T-helper 1 cell treated with Interleukin-12 subunit alpha and Interleukin-12 subunit beta and Interleukin-4 antibody, amounts not matched to agents 30 μg/mL and 1 μg/mL, for 36 hours (primary cell): ENCODE results near the gene NEDD4L.
A peak's percentile ranks its signal among the peaks of the same experiment; 100 is the strongest.
"Not testable (repeated sequence)": the region's sequence is repeated elsewhere in the genome, so short reads cannot be mapped to it uniquely, and the experiment has no call there.

Experiments used
- H3K27ac Mint-ChIP-seq: one replicate; pipeline ENCODE4 v1.8.0; 2021; ENCODE audit warnings: mild to moderate bottlenecking, mixed read lengths
- H3K27me3 Mint-ChIP-seq: one replicate; pipeline ENCODE4 v1.8.0; 2021; ENCODE audit warnings: low read depth, mixed read lengths
- H3K36me3 Mint-ChIP-seq: one replicate; pipeline ENCODE4 v1.8.0; 2021; ENCODE audit warnings: low read depth, mixed read lengths
- H3K4me1 Mint-ChIP-seq: one replicate; pipeline ENCODE4 v1.8.0; 2021; ENCODE audit warnings: low read depth, mixed read lengths
- H3K4me3 Mint-ChIP-seq: one replicate; pipeline ENCODE4 v1.8.0; 2021; ENCODE audit warnings: mild to moderate bottlenecking, moderate library complexity, mixed read lengths
- H3K9me3 Mint-ChIP-seq: one replicate; pipeline ENCODE4 v1.8.0; 2021; ENCODE audit warnings: mixed read lengths

The NEDD4L gene

DNA sequence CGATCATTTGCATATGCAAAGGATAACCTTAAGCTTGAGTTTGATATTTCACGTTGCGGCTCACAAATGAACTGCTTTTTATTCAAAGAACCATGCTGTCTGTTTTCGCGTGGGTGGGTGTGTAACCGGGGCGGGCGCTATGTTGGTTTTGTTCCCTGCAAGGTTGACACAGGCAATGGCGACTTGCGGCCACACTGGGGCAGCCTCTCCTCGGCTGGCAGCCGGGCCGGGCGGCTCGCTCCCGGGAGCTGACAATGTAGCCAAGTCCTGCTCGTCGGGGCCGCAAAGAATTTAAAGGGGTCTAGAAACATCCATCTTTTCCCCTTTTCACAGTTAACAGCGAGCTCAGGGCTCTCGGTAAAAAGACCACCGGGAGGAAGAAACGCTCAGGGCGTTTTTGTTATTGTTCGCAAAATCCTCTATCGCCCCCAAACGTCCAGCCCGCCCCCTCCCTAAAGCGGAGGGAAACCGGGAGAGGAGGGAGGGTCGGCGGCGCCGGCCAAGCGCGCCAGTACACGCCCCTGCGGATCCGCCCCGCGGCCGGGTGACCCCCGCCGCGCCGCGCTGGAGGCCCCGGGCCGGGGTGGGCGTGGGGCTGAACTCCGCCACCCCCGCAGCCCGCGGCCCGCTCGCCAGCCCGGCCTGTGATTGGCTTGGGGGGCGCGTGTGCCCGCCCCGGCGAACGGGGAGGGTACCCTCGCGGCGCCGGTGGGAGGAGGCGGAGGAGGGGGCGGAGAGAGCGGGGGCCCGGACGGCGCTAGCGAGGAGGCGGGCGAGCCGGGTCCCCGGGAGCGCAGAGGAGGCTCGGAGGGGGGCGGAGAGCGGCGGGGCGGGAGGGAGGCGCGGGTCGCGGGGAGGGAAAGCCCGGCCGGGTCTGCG, at the start of gene NEDD4L:
Gene NEDD4L (plus strand): TSS at position 736 of the 879 bp plus-strand sequence. CDS start 435 bp downstream, outside the sequence.
- Mint-ChIP-seq H3K4me3 (peak within 1 kb of the TSS; percentile 86), H3K9me3 (no peaks in the 10 kb centered on the region), H3K4me1 (peaks cover 23% of the 10 kb centered on the region), H3K27ac (peak within 1 kb of the TSS; percentile 67), H3K36me3 (no peaks in the 10 kb centered on the region), H3K27me3 (peaks cover 61% of the 10 kb centered on the region)

DNA sequence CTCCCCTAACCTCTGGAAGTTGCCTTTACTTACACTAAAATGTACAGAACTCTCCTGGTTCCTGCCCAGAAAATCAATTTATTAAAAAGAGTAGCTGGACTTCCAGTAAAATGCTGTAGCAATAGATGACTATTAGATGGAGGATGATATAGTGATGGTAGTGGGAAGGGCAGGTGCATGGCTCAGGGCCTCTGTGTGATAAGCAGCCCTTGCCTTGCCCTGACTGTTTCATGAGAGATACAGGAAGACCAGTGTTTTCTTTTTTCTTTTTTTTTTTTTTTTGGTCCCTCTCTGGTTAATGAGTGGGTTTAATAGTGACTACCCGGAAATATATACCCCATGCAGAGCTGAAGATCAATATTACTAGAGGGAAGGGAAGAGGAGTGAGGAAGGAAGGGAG, 48.7 kb upstream of the NEDD4L start:
- no peaks in the 10 kb centered on the region for H3K36me3 Mint-ChIP-seq
- no peak overlapping the region for H3K27ac Mint-ChIP-seq
- H3K27me3 Mint-ChIP-seq = peaks cover 5% of the 10 kb centered on the region
- no peak overlapping the region for H3K4me3 Mint-ChIP-seq
- no peaks in the 10 kb centered on the region for H3K4me1 Mint-ChIP-seq
- no peaks in the 10 kb centered on the region for H3K9me3 Mint-ChIP-seq

DNA sequence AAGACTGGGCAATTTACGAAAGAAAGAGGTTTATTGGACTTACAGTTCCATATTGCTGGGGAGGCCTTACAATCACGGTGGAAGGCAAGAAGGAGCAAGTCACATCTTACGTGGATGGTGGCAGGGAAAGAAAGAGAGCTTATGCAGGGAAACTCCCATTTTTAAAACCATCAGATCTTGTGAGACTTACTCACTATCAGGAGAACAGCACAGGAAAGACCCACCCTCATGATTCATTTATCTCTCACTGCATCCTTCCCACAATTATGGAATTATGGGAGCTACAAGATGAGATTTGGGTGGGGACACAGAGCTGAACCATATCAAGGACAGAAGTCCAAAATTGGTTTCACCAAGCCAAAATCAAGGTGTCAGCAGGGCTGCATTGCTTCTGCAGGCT, 47.1 kb upstream of the NEDD4L start:
- H3K27ac Mint-ChIP-seq, H3K4me1 Mint-ChIP-seq, H3K27me3 Mint-ChIP-seq, H3K4me3 Mint-ChIP-seq, H3K9me3 Mint-ChIP-seq, H3K36me3 Mint-ChIP-seq: not testable (repeated sequence)

DNA sequence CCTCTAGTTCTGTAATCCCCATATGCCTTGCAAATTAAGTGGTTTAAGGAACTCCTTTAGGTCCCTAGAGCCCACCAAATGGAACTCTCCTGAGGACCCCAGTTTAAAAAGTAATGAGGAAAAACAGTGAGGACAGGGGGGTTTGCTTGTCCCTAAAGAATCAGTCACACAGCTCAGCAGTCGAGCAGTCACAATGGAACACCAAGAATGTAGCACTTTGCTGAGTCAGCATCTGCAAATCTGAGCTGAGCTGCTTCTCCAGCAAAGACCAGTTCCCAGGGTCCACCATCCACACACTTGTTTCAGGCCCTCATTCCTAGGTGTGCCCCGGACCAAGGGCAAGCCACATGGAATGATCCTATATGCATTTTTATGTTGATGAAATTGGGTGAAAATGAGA, 46.2 kb upstream of the NEDD4L start:
- Mint-ChIP-seq H3K27ac (no peak overlapping the region), H3K9me3 (no peaks in the 10 kb centered on the region), H3K27me3 (peaks cover 8% of the 10 kb centered on the region), H3K4me1 (no peaks in the 10 kb centered on the region), H3K4me3 (no peak overlapping the region), H3K36me3 (no peaks in the 10 kb centered on the region)

DNA sequence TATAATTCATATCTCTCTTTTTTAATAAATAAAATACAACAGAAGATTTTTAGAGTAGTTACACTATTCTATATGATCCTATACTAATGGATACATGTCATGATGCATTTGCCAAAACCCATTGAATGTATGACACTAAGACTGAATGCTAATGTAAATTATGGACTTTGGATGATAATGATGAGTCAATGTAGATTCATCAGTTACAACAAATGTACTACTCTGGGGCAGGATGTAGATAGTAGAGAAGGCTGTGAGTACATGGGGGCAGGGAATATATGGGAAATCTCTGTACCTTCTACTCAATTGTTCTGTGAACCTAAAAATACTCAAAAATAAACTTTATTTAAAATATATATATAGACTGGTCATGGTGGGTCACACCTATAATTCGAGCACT, 45.6 kb upstream of the NEDD4L start:
- H3K36me3 Mint-ChIP-seq = no peaks in the 10 kb centered on the region
- H3K27me3 Mint-ChIP-seq = peaks cover 11% of the 10 kb centered on the region
- no peak overlapping the region for H3K27ac Mint-ChIP-seq
- no peak overlapping the region for H3K4me3 Mint-ChIP-seq
- H3K9me3 Mint-ChIP-seq = no peaks in the 10 kb centered on the region
- H3K4me1 Mint-ChIP-seq = no peaks in the 10 kb centered on the region

DNA sequence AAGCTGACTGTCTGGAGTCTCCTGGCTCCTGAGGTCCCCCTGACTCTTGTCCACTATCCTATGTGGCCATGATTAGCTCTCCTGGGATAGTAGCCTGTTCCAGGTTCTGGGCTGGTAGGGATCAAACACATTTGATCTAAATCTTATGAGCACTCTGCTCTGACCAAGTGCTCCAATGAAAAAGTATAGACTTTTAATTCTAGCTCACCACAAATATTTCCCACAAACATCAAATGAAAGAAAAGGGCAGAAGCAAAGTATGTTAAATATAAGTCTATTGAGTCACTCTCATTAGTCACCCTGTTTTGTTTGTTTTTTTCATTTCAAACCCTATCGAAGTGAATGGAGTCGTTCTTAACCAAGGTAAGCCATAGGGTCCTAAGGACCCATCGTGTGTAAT, 39.7 kb upstream of the NEDD4L start:
- Mint-ChIP-seq H3K9me3 (no peaks in the 10 kb centered on the region), H3K27me3 (peaks cover 24% of the 10 kb centered on the region), H3K36me3 (no peaks in the 10 kb centered on the region), H3K27ac (no peak overlapping the region), H3K4me3 (no peak overlapping the region), H3K4me1 (no peaks in the 10 kb centered on the region)

DNA sequence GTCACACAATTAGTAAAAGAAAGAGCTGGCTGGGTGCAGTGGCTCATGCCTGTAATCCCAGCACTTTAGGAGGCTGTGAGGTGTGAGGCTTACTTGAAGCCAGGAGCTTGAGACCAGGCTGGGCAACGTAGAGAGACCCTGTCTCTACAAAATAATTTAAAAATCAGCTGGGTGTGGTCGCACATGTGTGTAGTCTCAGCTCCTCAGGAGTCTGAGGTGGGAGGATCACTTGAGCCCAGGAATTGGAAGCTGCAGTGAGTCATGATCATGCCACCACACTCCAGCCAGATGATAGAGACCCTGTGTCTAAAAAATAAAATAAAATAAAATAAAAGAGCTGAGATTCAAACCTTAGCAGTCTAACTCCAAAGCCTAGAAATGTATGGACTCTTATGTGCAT, 39.0 kb upstream of the NEDD4L start:
- Mint-ChIP-seq H3K4me1 (no peaks in the 10 kb centered on the region), H3K9me3 (no peaks in the 10 kb centered on the region), H3K27ac (no peak overlapping the region), H3K36me3 (no peaks in the 10 kb centered on the region), H3K4me3 (no peak overlapping the region), H3K27me3 (peaks cover 24% of the 10 kb centered on the region)

DNA sequence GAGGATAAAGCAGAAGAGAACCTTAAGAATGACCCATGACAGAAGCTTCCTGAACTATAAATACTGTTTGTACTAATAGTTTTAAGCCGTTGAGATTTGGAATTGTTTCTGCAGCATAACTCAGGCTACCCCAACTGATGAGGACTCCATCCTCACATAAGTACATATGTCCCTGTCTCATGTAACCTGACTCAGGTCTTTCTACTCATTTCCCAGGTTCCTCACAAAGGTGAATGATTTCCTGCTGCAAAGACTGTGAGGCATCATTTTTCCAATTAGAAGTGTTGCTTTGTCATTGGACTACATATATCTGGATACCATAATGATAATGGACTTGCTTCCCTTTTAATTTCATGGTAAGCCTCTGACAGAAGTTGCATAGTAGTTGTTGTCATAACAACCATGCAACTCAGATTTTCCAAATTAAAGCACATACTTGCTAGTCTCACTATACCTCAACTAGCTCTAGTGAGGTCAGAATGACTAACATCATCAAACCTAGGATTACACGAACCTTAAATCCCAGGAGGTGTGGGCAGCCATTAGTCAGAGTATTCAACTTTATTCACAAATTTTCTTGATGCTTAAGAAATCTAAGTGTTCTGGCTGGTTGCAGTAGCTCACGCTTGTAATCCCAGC, 38.0 kb upstream of the NEDD4L start:
- Mint-ChIP-seq H3K27me3 (peaks cover 24% of the 10 kb centered on the region), H3K4me3 (no peak overlapping the region), H3K4me1 (no peaks in the 10 kb centered on the region), H3K9me3 (no peaks in the 10 kb centered on the region), H3K36me3 (no peaks in the 10 kb centered on the region), H3K27ac (no peak overlapping the region)

DNA sequence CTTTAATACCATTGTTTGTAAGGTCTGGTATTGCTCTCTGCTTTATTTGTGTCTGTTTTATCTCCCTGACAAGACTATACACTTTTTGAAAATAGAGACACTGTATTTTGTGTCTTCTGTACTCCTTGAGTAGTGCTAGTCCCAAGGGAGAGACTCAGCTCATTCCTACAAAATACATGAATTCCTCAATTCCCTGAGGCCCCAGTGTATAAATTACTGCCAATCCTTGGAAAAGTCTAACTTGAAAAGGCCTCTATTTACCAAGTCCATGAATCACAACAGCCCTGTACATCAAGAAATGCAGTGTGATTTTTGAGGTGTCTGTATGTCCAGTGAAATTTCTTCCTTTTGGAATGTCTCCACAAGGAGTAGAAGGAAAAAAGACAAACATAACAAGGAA, 34.9 kb upstream of the NEDD4L start:
- Mint-ChIP-seq H3K27me3 (peaks cover 11% of the 10 kb centered on the region), H3K36me3 (no peaks in the 10 kb centered on the region), H3K4me3 (no peak overlapping the region), H3K4me1 (no peaks in the 10 kb centered on the region), H3K27ac (no peak overlapping the region), H3K9me3 (no peaks in the 10 kb centered on the region)

DNA sequence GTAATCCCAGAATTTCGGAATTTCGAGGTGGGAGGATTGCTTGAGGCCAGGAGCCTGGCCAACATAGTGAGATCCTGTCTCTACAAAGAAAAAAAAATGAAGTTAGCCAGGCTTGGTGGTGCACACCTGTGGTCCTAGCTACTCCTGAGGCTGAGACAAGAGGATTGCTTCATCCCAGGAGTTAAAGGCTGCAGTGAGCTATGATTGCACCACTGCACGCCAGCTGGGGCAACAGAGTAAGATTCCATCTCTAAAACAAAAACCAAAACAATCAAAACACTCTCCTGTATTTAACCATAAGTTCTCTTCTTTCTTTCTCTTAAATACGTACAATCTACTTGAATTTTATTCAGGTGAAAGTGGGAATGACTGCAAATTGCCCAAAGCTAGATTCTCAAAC, 33.8 kb upstream of the NEDD4L start:
- H3K4me3 Mint-ChIP-seq = no peak overlapping the region
- peaks cover 13% of the 10 kb centered on the region for H3K27me3 Mint-ChIP-seq
- H3K36me3 Mint-ChIP-seq = no peaks in the 10 kb centered on the region
- no peaks in the 10 kb centered on the region for H3K4me1 Mint-ChIP-seq
- no peak overlapping the region for H3K27ac Mint-ChIP-seq
- H3K9me3 Mint-ChIP-seq = no peaks in the 10 kb centered on the region

DNA sequence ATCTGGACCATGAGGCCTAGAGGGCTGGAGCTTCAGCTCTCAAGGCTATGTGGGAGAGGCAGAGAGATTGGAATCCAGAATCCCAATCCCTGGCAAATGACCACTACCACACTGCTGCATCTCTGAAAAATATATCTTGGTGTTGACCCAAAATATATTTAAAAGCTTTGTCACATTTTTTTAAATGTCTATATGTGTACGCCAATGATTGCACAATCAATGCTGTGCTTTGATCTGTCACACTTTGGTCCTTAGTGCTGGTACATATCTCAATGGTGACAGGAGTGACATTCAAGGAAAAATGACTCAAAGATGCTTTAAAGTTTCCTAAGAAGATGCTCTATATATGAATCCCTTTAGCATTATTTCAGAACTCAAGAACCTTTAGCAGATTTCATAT, 31.7 kb upstream of the NEDD4L start:
- H3K4me1 Mint-ChIP-seq = no peaks in the 10 kb centered on the region
- no peak overlapping the region for H3K27ac Mint-ChIP-seq
- H3K27me3 Mint-ChIP-seq = peaks cover 16% of the 10 kb centered on the region
- H3K4me3 Mint-ChIP-seq = no peak overlapping the region
- no peaks in the 10 kb centered on the region for H3K36me3 Mint-ChIP-seq
- H3K9me3 Mint-ChIP-seq = no peaks in the 10 kb centered on the region

DNA sequence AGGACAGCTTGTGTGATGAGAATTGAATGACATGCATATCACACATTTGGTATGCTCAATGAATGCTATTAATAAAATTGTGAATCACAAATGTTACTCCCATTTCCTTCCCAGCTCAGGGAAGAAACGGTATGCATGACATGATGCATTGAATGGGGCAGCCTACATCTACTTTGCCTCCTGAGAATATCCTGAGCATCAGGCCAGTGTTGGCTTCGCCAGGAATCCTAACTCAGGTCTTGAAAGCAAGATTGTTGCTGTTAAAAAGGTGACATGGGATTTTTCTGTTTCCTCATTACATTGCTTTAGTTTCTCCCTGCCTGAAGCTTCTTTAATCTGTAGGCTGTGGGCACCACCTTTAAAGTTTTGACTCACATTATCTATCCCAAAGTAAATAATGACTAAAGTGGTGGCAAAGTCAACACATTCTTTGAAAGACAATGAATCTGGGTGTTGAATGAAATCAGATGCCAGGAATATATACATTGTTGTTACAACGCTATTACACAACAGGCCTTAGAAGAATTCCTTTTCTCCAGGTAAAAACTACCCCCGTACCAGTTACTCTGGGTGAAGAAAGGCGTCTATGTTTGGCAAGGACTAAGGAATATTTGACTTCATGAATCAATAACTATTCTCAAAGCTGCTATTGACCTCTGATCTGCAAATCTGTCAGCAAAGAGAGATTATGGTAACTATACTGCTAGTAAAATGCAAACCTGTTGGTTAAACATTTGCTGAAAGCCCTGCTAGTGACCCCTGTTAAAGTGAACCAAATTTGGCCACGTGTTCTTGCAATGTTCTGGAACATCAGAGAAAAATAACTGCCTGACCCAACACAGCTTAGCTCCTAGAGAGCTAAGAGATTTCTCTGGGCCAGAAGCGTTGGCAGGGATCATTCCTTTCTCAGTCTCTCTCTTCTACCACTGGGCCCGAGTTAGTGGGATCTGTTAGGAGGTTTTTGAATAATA, 30.5 kb upstream of the NEDD4L start:
- Mint-ChIP-seq H3K4me3 (no peak overlapping the region), H3K27me3 (peaks cover 13% of the 10 kb centered on the region)

DNA sequence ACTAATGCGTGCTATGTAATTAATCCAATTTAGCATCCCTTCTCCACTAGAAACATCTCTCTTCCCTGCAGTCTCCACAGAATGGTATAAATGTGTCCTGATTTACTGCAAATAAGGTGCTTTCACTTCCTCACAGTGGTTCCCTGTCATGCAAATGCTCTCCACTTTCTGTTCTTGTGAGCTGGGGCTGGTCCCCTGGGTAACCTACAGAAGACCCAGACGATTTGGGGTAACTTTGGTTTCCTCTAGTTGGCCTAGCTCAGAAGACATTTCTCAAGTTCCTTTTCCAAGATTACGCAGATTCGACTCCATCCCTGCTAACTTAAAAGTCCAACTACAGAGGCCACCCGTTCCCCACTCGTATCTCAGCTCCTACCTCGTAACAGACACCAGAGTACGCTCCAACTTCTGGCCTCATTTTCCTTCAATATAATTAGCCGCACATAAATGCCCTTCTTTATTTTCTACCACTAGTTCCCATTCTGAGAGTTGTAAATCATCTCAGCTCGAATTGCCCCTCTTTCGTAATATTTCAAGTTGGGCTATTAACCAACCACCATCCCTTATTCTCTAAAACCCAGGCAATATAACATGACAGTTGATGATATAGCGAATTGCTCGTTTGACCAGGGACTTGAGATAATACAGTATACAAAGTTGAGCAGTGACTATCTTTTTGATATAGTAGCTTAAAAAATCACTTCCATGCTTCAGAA, 28.8 kb upstream of the NEDD4L start:
- Mint-ChIP-seq H3K27me3 (peaks cover 13% of the 10 kb centered on the region), H3K36me3 (no peaks in the 10 kb centered on the region), H3K27ac (no peak overlapping the region), H3K4me1 (no peaks in the 10 kb centered on the region), H3K9me3 (no peaks in the 10 kb centered on the region), H3K4me3 (no peak overlapping the region)

More for the DNA sequence above, 30.5 kb upstream of the NEDD4L start:
- no peaks in the 10 kb centered on the region for H3K4me1 Mint-ChIP-seq
- H3K36me3 Mint-ChIP-seq = no peaks in the 10 kb centered on the region
- H3K9me3 Mint-ChIP-seq = no peaks in the 10 kb centered on the region
- no peak overlapping the region for H3K27ac Mint-ChIP-seq

DNA sequence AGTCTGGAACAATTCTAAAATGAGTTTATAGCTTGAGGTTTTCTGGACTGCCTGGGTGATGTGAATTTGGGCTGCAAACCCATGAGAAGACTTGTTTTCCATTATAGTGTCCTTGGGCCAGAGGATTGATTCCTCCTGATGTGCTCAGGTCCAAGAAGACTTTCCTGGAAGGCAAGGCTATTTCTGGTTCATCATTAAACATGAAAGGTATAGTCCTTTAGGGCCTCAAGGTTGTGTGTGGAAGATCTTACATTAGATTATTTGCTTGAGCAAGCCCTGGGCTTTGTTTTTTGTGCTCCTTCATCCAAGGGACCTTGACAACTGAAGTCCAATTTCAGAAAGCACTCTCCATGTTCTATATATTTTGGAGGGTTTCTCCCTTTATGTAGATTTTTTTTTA, 26.8 kb upstream of the NEDD4L start:
- H3K4me3 Mint-ChIP-seq = no peak overlapping the region

More for the DNA sequence above, 26.8 kb upstream of the NEDD4L start:
- H3K36me3 Mint-ChIP-seq = no peaks in the 10 kb centered on the region
- no peak overlapping the region for H3K27ac Mint-ChIP-seq
- no peaks in the 10 kb centered on the region for H3K9me3 Mint-ChIP-seq
- peaks cover 13% of the 10 kb centered on the region for H3K27me3 Mint-ChIP-seq
- no peaks in the 10 kb centered on the region for H3K4me1 Mint-ChIP-seq
